ENCODE measurements around the gene LIPN. TPM values are rescaled to one million over a fixed set of nuclear protein-coding genes. Genes with fewer than 3 reads are reported as not detected.

Gene LIPN, protein sequence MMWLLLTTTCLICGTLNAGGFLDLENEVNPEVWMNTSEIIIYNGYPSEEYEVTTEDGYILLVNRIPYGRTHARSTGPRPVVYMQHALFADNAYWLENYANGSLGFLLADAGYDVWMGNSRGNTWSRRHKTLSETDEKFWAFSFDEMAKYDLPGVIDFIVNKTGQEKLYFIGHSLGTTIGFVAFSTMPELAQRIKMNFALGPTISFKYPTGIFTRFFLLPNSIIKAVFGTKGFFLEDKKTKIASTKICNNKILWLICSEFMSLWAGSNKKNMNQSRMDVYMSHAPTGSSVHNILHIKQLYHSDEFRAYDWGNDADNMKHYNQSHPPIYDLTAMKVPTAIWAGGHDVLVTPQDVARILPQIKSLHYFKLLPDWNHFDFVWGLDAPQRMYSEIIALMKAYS
- total RNA-seq (2022; extraction: Qiagen RNA extraction; ENCODE audit: low read depth) = not detected in 5 replicates

DNA sequence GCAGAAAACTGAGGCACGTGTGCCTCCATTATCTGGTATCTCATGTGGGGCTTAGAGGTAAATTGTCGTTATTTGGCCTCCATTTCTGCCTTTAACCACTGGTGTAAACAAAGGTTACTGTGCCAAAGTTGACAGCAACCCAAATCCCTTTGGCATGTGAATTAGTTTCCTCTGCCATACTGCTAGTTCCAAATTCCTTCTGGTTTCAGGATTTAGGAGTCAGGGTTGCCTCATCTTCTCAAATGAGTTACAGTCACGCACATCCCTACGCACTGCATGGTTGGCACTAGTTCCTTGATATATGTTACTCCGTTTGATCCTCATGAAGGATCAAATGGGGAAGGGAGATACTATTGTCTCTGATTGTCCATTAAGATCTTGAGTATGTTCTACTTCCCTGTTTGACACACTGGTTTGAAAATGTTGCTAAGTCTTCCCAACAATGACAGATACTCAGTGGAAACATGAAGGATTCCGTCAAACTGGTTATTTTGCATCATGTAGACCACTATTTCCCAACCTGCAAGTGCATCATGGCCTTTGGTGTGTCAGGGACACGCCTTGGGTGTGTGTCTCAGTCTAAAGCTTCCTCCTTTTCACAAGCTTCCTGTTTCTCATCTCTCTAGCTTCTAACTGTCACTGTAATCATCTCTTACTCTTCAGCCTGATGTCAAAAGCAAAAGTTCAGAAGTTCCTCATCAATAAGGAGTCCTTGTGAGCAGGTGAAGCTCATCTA lies at the start of gene LIPN:
LIPN (plus strand) TSS at position 655 of the 736 bp plus-strand sequence. CDS start 1,386 bp downstream, outside the sequence.

DNA sequence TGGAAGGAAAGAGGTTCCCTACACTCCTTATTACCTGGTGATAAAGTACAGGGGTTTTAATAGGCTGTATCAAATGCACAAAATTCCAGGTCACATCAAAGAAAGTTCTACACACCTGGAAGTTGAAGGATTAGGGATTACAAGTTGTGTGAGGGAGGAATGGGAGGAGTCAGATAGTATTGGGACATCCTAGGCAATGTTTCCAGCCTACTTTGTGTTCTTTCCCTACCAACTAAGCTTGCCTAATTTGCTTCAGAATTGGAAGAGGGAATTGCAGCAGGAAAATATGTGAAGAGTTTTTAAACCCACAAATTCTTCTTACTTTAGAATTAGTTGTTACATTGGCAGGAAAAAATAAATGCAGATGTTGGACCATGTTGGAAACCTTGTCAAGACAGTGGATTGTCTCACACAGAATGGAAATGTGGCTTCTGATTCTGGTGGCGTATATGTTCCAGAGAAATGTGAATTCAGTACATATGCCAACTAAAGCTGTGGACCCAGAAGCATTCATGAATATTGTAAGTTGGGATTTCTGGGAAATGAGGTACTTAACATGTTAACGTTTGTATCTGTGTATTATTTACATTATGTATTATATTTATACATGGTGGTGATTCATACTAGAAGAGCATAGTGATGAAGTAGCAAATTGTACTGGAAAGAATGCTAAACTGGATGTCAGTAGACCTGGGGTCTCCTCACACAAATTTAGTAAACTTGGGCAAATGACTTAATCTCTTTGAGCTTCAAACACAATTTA lies 42.9 kb downstream of the LIPN start, which contains the start of gene LIPM:
LIPM (plus strand) TSS at position 208 of the 763 bp plus-strand sequence; CDS start at position 375, 167 bp downstream.

Other genes with a start within 250 kb of the LIPN start
- 7.0 to 9.2 TPM (median 8.0 TPM) in 5 replicates for gene RNLS, start 176.7 kb upstream of the LIPN start, total RNA-seq (2022; extraction: Qiagen RNA extraction; ENCODE audit: low read depth)
- not detected in 5 replicates for gene LIPJ, start 173.3 kb upstream of the LIPN start, total RNA-seq (2022; extraction: Qiagen RNA extraction; ENCODE audit: low read depth)
- not detected in 5 replicates for gene LIPF, start 95.6 kb upstream of the LIPN start, total RNA-seq (2022; extraction: Qiagen RNA extraction; ENCODE audit: low read depth)
- gene LIPK, start 53.8 kb upstream of the LIPN start, total RNA-seq (2022; extraction: Qiagen RNA extraction; ENCODE audit: low read depth) = not detected in 5 replicates
- gene LIPM, start 42.7 kb downstream of the LIPN start, total RNA-seq (2022; extraction: Qiagen RNA extraction; ENCODE audit: low read depth) = not detected in 5 replicates
- gene ANKRD22, start 91.8 kb downstream of the LIPN start, total RNA-seq (2022; extraction: Qiagen RNA extraction; ENCODE audit: low read depth) = 0.14 to 0.46 TPM (median 0.27 TPM) in 5 replicates
- 28.9 to 40.1 TPM (median 36.3 TPM) in 5 replicates for gene STAMBPL1, start 120.2 kb downstream of the LIPN start, total RNA-seq (2022; extraction: Qiagen RNA extraction; ENCODE audit: low read depth)
- 17.8 to 22.4 TPM (median 18.3 TPM) in 5 replicates for gene ACTA2, start 192.8 kb downstream of the LIPN start, total RNA-seq (2022; extraction: Qiagen RNA extraction; ENCODE audit: low read depth)
- gene FAS, start 230.8 kb downstream of the LIPN start, total RNA-seq (2022; extraction: Qiagen RNA extraction; ENCODE audit: low read depth) = 30.2 to 39.9 TPM (median 31.6 TPM) in 5 replicates

Measured in A549 treated with RU486 at 1 μM for 4 hours (cell line).